ENCODE data around the gene POLR3H.
"Not testable (repeated sequence)": the region's sequence is repeated elsewhere in the genome, so short reads cannot be mapped to it uniquely, and the experiment has no call there.

Gene POLR3H, protein sequence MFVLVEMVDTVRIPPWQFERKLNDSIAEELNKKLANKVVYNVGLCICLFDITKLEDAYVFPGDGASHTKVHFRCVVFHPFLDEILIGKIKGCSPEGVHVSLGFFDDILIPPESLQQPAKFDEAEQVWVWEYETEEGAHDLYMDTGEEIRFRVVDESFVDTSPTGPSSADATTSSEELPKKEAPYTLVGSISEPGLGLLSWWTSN

DNA sequence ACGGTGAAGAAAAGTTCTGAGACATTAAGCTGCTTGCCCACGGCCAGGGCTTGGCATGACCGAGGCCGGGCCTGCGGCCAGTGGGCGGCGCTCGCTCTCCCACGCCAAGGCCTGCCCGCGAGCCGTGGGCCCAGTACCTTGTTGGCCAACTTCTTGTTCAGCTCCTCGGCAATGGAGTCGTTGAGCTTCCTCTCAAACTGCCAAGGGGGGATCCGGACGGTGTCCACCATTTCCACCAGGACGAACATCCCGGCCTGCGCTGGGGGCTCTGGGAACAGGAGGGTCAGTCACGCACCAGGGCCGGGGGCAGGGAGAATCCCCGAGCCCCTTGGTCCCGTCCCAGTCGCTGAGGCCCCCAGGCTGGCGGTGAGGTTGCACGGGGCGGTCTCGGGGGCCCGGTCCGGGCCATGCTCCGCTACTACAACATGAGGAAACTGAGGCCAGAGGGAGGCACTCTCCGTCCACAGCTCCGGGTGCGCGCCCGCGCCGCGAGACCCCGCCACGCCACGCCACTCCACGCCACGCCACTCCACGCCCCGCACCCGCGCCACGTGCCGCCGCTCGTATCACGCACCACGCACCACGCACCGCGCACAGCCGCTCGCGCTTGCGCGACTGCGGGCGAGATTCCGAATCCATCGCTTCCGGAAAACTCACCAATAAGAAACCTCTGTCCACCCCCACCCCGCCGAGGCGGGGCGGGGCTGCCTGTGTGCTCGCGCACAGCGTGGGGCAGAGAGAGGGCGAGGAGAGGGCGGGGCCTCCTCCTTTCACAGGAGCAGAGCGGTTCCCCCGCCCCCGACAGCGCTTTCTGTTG is at the start of gene POLR3H:
TSS of gene POLR3H (minus strand) at position 617 of the 817 bp plus-strand sequence. CDS start at position 248, 369 bp downstream.
- TF ChIP-seq, protein P1, sequence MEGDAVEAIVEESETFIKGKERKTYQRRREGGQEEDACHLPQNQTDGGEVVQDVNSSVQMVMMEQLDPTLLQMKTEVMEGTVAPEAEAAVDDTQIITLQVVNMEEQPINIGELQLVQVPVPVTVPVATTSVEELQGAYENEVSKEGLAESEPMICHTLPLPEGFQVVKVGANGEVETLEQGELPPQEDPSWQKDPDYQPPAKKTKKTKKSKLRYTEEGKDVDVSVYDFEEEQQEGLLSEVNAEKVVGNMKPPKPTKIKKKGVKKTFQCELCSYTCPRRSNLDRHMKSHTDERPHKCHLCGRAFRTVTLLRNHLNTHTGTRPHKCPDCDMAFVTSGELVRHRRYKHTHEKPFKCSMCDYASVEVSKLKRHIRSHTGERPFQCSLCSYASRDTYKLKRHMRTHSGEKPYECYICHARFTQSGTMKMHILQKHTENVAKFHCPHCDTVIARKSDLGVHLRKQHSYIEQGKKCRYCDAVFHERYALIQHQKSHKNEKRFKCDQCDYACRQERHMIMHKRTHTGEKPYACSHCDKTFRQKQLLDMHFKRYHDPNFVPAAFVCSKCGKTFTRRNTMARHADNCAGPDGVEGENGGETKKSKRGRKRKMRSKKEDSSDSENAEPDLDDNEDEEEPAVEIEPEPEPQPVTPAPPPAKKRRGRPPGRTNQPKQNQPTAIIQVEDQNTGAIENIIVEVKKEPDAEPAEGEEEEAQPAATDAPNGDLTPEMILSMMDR (conservative IDR thresholded peaks at IDR 0.05; ENCODE audit: low read depth, low read length): peak; percentile 60
- peak within 1 kb of the TSS; percentile 74 for H2AFZ ChIP-seq (ENCODE audit: low read depth)
- no peaks in the 10 kb centered on the region for H3K27me3 ChIP-seq (ENCODE audit: insufficient read depth, low read depth)
- H4K20me1 ChIP-seq (ENCODE audit: insufficient read depth): no peaks in the 10 kb centered on the region
- peaks cover 18% of the 10 kb centered on the region for H3K4me1 ChIP-seq (ENCODE audit: low read depth, poor library complexity, severe bottlenecking)
- H3K79me2 ChIP-seq (ENCODE audit: insufficient read depth, low read depth): peaks cover 50% of the 10 kb centered on the region
- peak within 1 kb of the TSS; percentile 61 for H3K4me2 ChIP-seq
- H3K4me3 ChIP-seq (IDR thresholded peaks at IDR 0.05; ENCODE audit: insufficient read depth, low read depth, low read length): no peak within 1 kb of the TSS
- H3K27ac ChIP-seq: peak within 1 kb of the TSS; percentile 75
- H3K9ac ChIP-seq: peak within 1 kb of the TSS; percentile 88
- H3K36me3 ChIP-seq (ENCODE audit: insufficient read depth): no peaks in the 10 kb centered on the region; the same call in 1 of the 2 replicates

DNA sequence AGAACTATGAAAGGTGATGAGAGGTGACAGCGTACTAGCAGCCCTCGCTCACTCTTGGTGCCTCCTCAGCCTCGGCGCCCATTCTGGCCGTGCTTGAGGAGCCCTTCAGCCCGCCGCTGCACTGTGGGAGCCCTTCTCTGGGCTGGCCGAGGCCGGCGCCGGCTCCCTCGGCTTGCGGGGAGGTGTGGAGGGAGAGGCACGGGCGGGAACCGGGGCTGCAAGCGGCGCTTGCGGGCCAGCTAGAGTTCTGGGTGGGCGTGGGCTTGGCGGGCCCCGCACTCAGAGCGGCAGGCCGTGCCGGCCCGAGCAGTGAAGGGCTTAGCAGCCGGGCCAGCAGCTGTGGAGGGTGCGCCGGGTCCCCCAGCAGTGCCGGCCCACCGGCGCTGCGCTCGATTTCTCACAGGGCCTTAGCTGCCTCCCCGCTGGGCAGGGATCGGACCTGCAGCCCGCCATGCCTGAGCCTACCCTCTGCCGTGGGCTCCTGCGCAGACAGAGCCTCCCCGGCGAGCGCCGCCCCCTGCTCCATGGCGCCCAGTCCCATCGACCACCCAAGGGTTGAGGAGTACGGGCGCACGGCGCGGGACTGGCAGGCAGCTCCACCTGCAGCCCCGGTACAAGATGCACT is 49.2 kb upstream of the POLR3H start:
- H3K27me3 ChIP-seq (ENCODE audit: insufficient read depth, low read depth); H3K9ac ChIP-seq: not testable (repeated sequence)

DNA sequence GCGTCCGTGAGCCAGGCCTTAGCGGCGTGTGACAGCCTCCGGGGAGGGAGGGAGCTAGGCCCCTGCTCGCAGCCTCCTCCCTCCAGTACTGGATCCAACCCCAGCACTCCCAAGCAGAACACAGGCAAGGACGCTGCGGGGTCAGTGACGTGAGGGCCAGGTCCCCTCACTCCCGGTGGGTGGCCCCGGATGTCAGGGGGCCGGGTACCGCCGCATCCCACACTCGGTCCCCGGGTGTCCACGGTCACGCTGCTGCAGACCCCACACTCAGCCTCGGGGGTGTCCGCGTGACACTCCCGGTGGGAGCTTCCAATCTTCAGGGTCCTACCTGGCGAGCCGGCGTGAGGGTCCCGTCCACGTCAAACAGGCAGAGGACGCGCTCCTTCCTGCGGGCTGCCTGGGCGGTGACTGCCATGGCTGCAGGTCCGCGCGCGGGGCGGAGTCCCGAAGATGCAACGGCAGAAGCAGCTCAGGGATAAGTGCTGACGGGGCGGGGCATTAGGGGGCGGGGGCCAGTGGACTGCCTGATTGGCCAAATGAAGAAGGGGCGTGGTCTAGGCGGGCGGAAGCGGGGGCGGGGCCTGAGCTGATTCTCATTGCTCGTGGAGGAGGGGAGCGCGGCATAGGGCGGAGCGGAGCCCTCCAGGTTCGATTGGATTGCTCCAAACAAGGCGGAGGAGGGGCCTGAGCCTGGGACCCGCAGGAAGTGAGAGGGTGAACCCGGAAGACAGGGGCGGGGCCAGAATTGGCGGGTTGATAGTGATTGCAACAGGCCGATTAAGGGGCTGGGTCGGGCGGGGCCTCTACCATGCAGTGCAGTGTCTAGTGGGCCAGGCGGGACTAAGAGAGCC is 45.3 kb upstream of the POLR3H start, which contains the start of gene PMM1:
TSS of gene PMM1 (minus strand) at position 450 of the 851 bp plus-strand sequence. CDS start at position 415, 35 bp downstream.
- Histone ChIP-seq H3K9ac (peak within 1 kb of the TSS; percentile 57; the same call in 1 of the 2 replicates), H4K20me1 (ENCODE audit: insufficient read depth) (no peaks in the 10 kb centered on the region), H2AFZ (ENCODE audit: low read depth) (peak within 1 kb of the TSS; percentile 81), H3K79me2 (ENCODE audit: insufficient read depth, low read depth) (no peaks in the 10 kb centered on the region), H3K4me1 (ENCODE audit: low read depth, poor library complexity, severe bottlenecking) (peaks cover 8% of the 10 kb centered on the region), H3K27me3 (ENCODE audit: insufficient read depth, low read depth) (no peaks in the 10 kb centered on the region), H3K36me3 (ENCODE audit: insufficient read depth) (no peaks in the 10 kb centered on the region), H3K4me3 (IDR thresholded peaks at IDR 0.05; ENCODE audit: insufficient read depth, low read depth, low read length) (no peak within 1 kb of the TSS), H3K4me2 (peak within 1 kb of the TSS; percentile 85), H3K27ac (no peak within 1 kb of the TSS)
- TF ChIP-seq, protein P1 (conservative IDR thresholded peaks at IDR 0.05; ENCODE audit: low read depth, low read length): no peak

More for the DNA sequence above, 49.2 kb upstream of the POLR3H start:
- H2AFZ ChIP-seq (ENCODE audit: low read depth); H3K36me3 ChIP-seq (ENCODE audit: insufficient read depth); H3K79me2 ChIP-seq (ENCODE audit: insufficient read depth, low read depth); H3K27ac ChIP-seq; H3K4me3 ChIP-seq (IDR thresholded peaks at IDR 0.05; ENCODE audit: insufficient read depth, low read depth, low read length); H3K4me2 ChIP-seq; H4K20me1 ChIP-seq (ENCODE audit: insufficient read depth): not testable (repeated sequence)
- peaks cover 14% of the 10 kb centered on the region for H3K4me1 ChIP-seq (ENCODE audit: low read depth, poor library complexity, severe bottlenecking)

DNA sequence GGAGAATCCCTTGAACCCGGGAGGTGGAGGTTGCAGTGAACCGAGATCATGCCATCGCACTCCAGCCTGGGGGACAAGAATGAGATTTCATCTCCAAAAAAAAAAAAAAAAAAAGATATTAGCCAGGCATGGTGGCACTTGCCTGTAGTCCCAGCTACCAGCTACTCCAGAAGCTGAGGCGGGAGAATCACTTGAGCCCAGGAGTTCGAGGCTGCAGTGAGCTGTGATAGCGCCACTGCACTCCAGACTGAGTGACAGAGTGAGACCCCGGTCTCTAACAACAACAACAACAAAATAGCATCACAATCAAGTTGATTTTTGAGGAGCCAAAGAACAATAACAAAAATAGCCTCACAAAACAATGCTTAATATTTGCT is 43.1 kb upstream of the POLR3H start:
- no peaks in the 10 kb centered on the region for H3K79me2 ChIP-seq (ENCODE audit: insufficient read depth, low read depth)
- no peaks in the 10 kb centered on the region for H4K20me1 ChIP-seq (ENCODE audit: insufficient read depth)
- H3K4me2 ChIP-seq: no peak overlapping the region
- TF ChIP-seq, protein P1 (conservative IDR thresholded peaks at IDR 0.05; ENCODE audit: low read depth, low read length): no peak
- H3K27ac ChIP-seq: no peak overlapping the region
- H3K36me3 ChIP-seq (ENCODE audit: insufficient read depth): no peaks in the 10 kb centered on the region
- no peaks in the 10 kb centered on the region for H3K27me3 ChIP-seq (ENCODE audit: insufficient read depth, low read depth)
- H3K4me3 ChIP-seq (IDR thresholded peaks at IDR 0.05; ENCODE audit: insufficient read depth, low read depth, low read length): no peak overlapping the region
- no peak overlapping the region for H2AFZ ChIP-seq (ENCODE audit: low read depth)
- peaks cover 8% of the 10 kb centered on the region for H3K4me1 ChIP-seq (ENCODE audit: low read depth, poor library complexity, severe bottlenecking)
- H3K9ac ChIP-seq: no peak overlapping the region

Measured in KMS-11 (cell line).